Colon (tissue), 2 donors: ENCODE results near the gene DHRS13.
"Not testable (repeated sequence)": the region's sequence is repeated elsewhere in the genome, so short reads cannot be mapped to it uniquely, and the experiment has no call there.

ENCODE experiments used
- FAIRE-seq: peaks from 2 replicates; lab custom pipeline; 2012; peaks lifted over from hg19 to GRCh38; lab: Jason Lieb, UNC
- donor health status: control.
- donor health status: control.

Gene DHRS13

GRCh38 chr17:28882154-28882895, 20.6 kb downstream of the DHRS13 start:
- no peak for FAIRE-seq

DNA sequence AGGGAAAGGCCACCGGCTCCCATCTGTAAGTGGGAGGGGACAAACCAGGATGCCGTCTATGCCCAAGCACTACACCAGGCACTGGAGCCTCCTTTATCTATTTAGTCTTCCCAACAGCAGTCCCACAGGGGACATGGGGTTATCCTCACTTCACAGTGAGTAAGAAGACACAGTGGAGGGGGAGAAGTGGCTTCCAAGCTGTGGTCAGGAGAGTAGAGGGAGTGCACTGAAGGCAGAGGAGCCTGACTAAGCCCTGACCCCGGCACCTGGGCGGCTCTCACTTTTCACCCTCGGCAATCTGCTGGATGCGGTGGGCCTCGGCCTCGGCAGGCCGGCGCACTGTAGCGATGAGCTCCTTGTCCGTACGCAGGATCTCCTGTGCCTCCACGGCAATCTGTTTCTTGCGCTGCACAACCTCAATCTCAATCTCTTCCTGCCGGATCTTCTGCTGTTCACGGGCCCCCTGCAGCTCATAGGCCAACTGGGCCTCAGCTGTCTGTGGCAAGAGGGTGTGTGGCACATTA, 21.3 kb downstream of the DHRS13 start:
- FAIRE-seq: no peak

- no peak for FAIRE-seq
These were observed 22.3 kb downstream of the DHRS13 start for GRCh38 chr17:28880572-28880945.

- FAIRE-seq: no peak
These were observed 22.9 kb downstream of the DHRS13 start for GRCh38 chr17:28879886-28880571.

DNA sequence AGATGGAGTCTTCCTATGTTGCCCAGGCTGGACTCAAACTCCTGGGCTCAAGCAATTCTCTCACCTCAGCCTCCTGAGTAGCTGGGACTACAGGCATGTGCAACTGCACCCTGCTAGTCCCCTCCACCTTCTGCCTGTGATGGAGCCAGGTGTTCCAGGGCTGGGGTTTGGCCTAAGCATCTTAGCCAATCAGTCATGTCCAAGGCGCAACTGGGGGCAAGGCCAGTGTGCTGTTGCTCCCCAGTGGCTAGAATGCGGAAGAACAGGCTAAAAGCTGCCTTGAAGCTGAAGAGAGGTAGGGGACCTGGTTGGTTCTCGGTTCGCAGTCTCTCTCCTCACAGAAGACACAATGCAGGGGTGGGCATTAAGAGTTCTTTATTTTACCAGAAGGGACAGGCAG, 23.9 kb downstream of the DHRS13 start:
- no peak for FAIRE-seq

DNA sequence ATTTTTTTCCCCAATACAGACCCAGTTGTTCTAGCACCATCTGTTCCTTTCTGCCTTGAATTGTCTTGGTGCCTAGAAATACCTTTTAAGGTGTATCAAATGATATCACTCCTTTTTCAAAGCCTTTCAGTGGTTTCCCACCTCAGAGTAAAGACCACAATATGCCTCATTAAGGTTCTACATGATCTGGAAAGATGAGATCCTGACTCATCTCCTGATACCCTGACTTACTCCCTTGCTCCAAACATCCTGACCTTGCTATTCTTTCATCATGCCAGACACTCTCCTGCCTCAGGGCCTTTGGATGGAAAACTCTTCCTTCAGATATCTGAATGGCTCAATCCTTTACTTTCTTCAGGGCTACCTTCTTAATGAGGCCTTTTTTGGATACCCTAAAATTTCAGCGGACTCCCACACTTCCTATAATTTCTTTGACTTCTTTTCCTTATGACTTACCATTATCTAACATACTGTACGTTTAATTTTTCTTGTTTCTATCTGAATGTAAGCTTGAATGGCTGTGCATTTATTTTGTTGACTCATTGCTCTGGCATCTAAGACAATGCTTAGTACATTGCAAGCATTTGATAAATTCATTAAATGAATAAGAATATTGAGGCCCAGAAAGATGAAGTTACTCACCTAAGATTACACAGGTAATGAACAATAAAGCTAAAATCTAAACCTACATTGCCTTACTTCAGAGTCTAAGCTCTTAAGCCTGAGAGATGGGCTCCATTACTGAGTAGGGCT, 24.5 kb downstream of the DHRS13 start:
- FAIRE-seq: no peak

- not testable (repeated sequence) for FAIRE-seq
These were observed 25.6 kb downstream of the DHRS13 start for GRCh38 chr17:28877150-28877711.

DNA sequence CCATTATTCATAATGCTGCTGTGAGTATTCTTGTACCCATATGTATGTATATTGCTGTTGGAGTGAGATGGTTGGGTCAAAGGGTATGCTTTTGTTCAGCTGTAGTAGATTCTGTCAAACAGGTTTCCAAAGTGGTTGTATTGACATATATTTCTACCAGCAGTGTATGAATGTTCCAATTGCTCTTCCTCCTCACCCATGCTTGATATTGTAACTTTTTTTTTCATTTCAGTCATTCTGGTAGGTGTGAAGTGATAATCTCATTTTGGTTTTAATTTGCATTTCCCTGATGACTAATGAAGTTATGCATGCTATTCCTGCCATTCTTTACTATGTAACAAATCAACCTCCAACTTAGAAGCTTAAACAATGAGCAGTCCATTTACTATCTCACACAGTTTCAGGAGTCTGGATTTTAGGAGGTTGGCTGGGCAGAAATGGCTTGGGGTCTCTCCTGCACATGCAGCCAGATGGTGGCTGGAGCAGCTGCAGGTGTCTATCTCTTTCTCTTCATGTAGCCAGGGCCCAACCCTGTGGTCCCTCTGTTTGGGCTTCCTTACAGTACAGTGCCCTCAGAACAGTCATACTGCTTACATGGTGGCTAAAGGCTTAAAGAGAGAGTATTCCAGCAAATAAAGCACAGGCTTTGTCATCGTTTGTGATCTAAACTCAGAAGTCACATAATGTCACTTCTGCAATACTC, 26.9 kb downstream of the DHRS13 start:
- FAIRE-seq: no peak

DNA sequence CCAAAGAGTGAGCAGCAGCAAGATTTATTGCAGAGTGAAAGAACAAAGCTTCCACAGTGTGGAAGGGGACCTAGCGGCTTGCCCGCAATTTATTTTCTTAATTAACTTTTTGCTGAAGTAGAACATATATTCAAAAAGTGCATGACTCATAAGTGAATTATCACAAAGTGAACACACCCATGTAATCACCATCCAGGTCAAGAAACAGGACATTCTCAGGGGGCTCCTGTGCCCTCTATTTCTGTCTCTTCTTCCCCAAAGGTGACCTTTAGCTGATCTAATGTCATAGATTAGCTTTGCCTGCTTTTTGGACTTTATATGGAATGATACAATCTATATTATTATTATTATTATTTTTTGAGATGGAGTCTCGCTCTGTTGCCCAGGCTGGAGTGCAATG, 28.1 kb downstream of the DHRS13 start:
- FAIRE-seq: no peak

GRCh38 chr17:28873839-28874238, 29.0 kb downstream of the DHRS13 start:
- no peak for FAIRE-seq

GRCh38 chr17:28871056-28871579, 31.8 kb downstream of the DHRS13 start:
- no peak for FAIRE-seq

DNA sequence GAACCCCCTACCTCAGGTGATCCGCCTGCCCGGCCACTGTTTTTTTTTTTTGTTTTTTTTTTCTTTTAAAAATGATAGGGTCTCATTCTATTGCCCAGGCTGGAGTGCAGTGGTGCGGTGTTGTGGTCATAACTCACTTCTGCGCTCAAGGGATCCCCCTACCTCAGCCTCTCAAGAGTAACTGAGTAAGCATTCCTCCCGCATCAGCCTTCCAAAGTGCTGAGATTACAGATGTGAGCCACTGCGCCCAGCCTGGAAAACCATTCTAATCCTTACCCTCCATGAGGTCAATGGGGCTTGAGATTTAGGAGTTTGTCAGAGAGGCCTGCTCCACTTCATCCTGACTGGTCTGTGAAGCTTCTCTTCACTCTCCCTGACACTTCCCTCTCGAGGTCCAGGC, 35.6 kb downstream of the DHRS13 start:
- no peak for FAIRE-seq

DNA sequence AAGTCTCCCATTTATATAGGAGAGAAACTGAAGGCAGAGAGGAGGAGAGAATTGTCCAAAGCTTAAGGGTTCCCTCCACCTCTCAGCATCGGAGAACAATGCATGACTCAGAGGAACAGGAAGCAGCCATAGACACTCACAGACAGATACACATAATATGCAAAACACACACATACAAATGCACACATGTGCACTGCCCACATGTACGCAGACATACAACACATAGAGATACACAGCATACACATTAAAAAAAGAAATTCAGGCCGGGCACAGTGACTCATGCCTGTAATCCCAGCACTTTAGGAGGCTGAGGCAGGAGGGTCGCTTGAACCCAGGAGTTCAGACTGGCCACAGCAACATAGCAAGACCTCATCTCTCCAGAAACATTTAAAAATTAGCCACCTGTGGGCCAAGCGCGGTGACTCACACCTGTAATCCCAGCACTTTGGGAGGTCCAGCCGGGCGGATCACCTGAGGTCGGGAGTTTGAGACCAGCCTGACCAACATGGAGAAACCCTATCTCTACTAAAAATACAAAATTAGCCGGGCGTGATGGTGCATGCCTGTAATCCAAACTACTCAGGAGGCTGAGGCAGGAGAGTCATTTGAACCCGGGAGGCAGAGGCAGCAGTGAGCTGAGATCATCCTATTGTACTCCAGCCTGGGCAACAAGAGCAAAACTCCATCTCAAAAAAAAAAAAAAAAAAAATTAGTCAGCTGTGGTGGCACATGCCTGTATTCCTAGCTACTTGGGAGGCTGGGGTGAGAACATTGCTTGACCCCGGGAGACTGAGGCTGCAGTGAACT, 36.7 kb downstream of the DHRS13 start:
- FAIRE-seq: no peak

- FAIRE-seq: no peak
These were observed 37.7 kb downstream of the DHRS13 start for GRCh38 chr17:28864991-28865849.

- no peak for FAIRE-seq
These were observed 38.9 kb downstream of the DHRS13 start for GRCh38 chr17:28863953-28864352.

- FAIRE-seq: no peak
These were observed 40.3 kb downstream of the DHRS13 start for GRCh38 chr17:28862561-28862960.

DNA sequence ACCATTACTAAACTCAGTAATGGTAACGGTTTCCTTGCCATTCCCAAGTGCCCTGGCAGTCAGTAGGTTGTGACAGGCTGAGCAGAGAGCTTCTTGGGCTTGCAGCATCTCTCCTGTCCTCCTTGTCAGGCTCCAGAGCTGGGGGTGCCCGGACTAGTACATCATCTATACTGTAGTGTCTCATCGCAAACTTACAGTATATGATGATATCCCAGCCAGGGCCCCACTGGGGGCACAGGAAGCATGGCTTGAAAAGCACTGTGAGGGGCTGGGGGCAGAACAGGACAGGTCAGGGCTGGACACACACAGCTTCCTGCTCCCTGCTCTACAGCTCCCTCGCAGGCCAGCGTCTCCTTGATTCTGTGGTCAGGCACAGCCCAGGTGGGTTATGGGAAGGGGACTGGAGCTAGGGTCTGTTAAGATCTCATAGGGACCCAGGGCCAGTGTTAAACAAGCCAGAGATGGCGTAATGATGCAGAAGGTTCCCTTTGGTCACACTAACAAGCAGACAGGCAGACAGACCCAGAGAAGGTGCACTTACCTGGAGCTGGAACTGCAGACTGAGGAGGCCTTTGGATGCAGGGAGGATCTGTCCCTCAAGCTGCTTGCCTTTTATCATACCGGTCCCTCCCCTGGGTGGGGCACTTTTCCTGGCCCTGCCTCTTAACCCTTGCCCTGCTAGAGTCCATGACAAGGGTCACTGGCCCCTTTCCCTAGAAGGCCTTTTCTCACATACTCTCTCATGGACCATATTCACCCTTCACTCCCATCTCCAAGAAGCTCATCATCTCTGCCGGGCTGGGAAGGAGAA, 41.3 kb downstream of the DHRS13 start:
- FAIRE-seq: no peak

DNA sequence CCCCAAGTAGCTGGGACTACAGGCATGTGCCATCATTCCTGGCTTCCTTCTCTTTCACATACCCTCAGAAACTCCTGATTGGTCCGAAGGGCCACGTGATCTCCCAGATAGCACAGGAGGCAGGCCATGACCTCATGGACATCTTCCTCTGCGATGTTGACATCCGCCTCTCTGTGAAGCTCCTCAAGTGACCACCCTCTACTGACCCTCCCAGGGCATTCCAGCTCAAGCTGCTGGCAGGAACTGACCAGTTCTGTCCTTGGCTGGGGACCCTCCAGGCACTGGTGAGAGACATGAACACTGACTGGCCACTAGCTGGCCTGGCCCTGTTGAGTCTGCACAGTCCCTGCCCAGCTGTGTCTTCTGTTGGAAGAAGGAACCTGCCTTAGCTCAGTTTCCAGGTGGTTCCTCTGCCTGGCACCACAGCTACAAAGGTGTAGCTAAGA, 42.5 kb downstream of the DHRS13 start:
- no peak for FAIRE-seq

DNA sequence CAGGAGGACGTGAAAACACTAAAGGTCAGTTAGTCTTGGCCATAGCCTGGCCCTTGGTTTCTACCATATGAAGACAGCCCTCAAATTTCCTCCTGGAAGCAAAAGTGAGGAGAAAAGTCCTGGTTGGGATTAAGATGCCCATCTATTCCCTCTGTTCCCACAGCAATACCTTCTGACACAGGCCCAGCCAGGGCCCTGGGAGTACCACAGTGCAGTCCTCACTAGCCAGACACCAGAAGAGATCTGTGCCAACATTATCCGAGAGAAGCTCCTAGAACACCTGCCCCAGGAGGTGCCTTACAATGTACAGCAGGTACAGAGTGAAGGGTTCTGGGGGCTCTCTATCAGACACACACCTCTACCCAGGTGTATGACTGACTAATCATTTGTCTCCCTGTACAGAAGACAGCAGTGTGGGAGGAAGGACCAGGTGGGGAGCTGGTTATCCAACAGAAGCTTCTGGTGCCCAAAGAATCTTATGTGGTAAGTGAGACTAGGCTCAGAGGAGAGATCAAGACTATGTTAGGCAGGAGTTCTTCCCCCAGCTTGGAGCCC, 44.0 kb downstream of the DHRS13 start:
- no peak for FAIRE-seq
